Transverse colon (tissue), 3 donors: ENCODE results near the gene TCN1.

Experiments used
- POLR2A ChIP-seq: fragments of 450-650 bp; IDR thresholded peaks from one replicate; pipeline ENCODE4 v1.6.1; 2016; ENCODE audit warnings: antibody characterized with exemption, mild to moderate bottlenecking, moderate library complexity
- TF ChIP-seq, protein P1 (sequence below), 5 experiments: fragments of 200-600 bp in 3 of 5; fragments of 450-650 bp in 2 of 5; sonication (generic) in 3 of 5; IDR thresholded peaks; 1 replicate in 2 of 5; 2 replicates in 3 of 5; pipeline ENCODE4 v1.5.1; 2016 to 2017; ENCODE audit warnings: antibody characterized with exemption in 5 of 5, inconsistent platforms in 3 of 5, mild to moderate bottlenecking in 2 of 5, moderate library complexity in 1 of 5

- no peak for TF ChIP-seq POLR2A
- TF ChIP-seq, protein P1, sequence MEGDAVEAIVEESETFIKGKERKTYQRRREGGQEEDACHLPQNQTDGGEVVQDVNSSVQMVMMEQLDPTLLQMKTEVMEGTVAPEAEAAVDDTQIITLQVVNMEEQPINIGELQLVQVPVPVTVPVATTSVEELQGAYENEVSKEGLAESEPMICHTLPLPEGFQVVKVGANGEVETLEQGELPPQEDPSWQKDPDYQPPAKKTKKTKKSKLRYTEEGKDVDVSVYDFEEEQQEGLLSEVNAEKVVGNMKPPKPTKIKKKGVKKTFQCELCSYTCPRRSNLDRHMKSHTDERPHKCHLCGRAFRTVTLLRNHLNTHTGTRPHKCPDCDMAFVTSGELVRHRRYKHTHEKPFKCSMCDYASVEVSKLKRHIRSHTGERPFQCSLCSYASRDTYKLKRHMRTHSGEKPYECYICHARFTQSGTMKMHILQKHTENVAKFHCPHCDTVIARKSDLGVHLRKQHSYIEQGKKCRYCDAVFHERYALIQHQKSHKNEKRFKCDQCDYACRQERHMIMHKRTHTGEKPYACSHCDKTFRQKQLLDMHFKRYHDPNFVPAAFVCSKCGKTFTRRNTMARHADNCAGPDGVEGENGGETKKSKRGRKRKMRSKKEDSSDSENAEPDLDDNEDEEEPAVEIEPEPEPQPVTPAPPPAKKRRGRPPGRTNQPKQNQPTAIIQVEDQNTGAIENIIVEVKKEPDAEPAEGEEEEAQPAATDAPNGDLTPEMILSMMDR (IDR thresholded peaks at IDR 0.05) = no peak
These were observed 59.2 kb downstream of the TCN1 start for GRCh38 chr11:59807047-59807610.
